A549 (cell line): ENCODE measurements around the gene FGFR4. TPM values are rescaled to one million over a fixed set of nuclear protein-coding genes. Genes with fewer than 3 reads are reported as not detected.

Source experiments
- ATAC-seq, 2 experiments: fragments of 200-7000 bp in 1 of 2; fragments of >200 bp in 1 of 2; cut with Nextera tagmentation in 1 of 2; cut with Tn5 transposase in 1 of 2; 3 replicates each; pipeline versions ENCODE4 v1.8.0 to v1.9.1; 2018 to 2020; ENCODE audit warnings: mild to moderate bottlenecking in 1 of 2, moderate library complexity in 1 of 2
- CTCF ChIA-PET: fragments of 300-600 bp; sonication (Branson Sonifier 250); formaldehyde crosslinking; extraction: SDS; loops from one replicate; lab custom pipeline; 2021; ENCODE audit warnings: antibody characterized with exemption, inconsistent platforms; lab: Yijun Ruan, JAX
- POLR2A ChIA-PET: fragments of 350-600 bp; formaldehyde crosslinking; extraction: SDS; loops from one replicate; lab custom pipeline; 2021; ENCODE audit warnings: antibody characterized with exemption, inconsistent platforms; lab: Yijun Ruan, JAX
- DNase-seq, 2 experiments: peaks; one replicate each; pipeline versions ENCODE4 v3.0.0 to v3.0.0-alpha.2; 2011 to 2016; ENCODE audit warnings: low read depth in 1 of 2, low spot score in 1 of 2
- FAIRE-seq: peaks from 2 replicates; lab custom pipeline; 2011; peaks lifted over from hg19 to GRCh38; lab: Jason Lieb, UNC
- H3K27ac ChIP-seq, 2 experiments: fragments of >200 bp; sonication (Bioruptor Twin); formaldehyde crosslinking; 3 replicates each; pipeline ENCODE4 v1.5.1; 2016 to 2017
- H3K4me1 ChIP-seq: fragments of >200 bp; sonication (Bioruptor Twin); formaldehyde crosslinking; 3 replicates; pipeline ENCODE4 v1.6.1; 2016
- H3K4me2 ChIP-seq: fragments of >200 bp; sonication (Bioruptor Twin); formaldehyde crosslinking; 3 replicates; pipeline ENCODE4 v1.6.1; 2016
- H3K4me3 ChIP-seq: fragments of >200 bp; sonication (Bioruptor Twin); formaldehyde crosslinking; 3 replicates; pipeline ENCODE4 v1.5.1; 2016
- H3K9me3 ChIP-seq: fragments of >200 bp; sonication (Bioruptor Twin); formaldehyde crosslinking; 3 replicates; pipeline ENCODE4 v1.6.1; 2016
- BHLHE40 ChIP-seq: IDR thresholded peaks from 2 replicates; pipeline ENCODE4 v1.6.1; 2012; ENCODE audit warnings: low read depth, low read length, inconsistent platforms
- CBX2 ChIP-seq: fragments of 200-600 bp; sonication (generic); IDR thresholded peaks from 2 replicates; pipeline ENCODE4 v1.6.1; 2016; ENCODE audit warnings: low read depth, mild to moderate bottlenecking, borderline replicate concordance
- CBX8 ChIP-seq: fragments of 200-600 bp; sonication (generic); IDR thresholded peaks from 2 replicates; pipeline ENCODE4 v1.6.1; 2016
- CEBPB ChIP-seq, 2 experiments: fragments of >200 bp in 1 of 2; sonication (Bioruptor Twin) in 1 of 2; formaldehyde crosslinking in 1 of 2; IDR thresholded peaks; 2 replicates each; pipeline ENCODE4 v1.6.1; 2012 to 2016
- FOSL2 ChIP-seq, 2 experiments: fragments of 450-650 bp in 1 of 2; fragments of >200 bp in 1 of 2; sonication (Bioruptor Twin) in 1 of 2; formaldehyde crosslinking; IDR thresholded peaks; 2 replicates each; pipeline versions ENCODE4 v1.5.0 to v1.6.1; 2016 to 2020; ENCODE audit warnings: mild to moderate bottlenecking in 1 of 2, moderate library complexity in 1 of 2
- HEYL ChIP-seq: fragments of 250-450 bp; sonication (Bioruptor Pico); IDR thresholded peaks from 2 replicates; pipeline ENCODE4 v1.8.0; 2021; ENCODE audit warnings: mild to moderate bottlenecking, moderate library complexity
- JUNB ChIP-seq: fragments of >200 bp; sonication (Bioruptor Twin); formaldehyde crosslinking; IDR thresholded peaks from 2 replicates; pipeline ENCODE4 v1.6.1; 2016
- KDM5A ChIP-seq: fragments of 200-600 bp; sonication (generic); IDR thresholded peaks from 2 replicates; pipeline ENCODE4 v1.6.1; 2016; ENCODE audit warnings: antibody characterized with exemption, mild to moderate bottlenecking
- MAFK ChIP-seq: fragments of 450-650 bp; IDR thresholded peaks from 2 replicates; pipeline ENCODE4 v1.6.1; 2014; ENCODE audit not compliant: partially characterized antibody
- NFE2L2 ChIP-seq: fragments of 150-350 bp; conservative IDR thresholded peaks from 2 replicates; pipeline ENCODE4 v1.6.1; 2014; ENCODE audit warnings: low read length
- NPAS2 ChIP-seq: fragments of 250-450 bp; sonication (Bioruptor Pico); IDR thresholded peaks from 2 replicates; pipeline ENCODE4 v1.8.0; 2022; ENCODE audit warnings: mild to moderate bottlenecking, moderate library complexity, borderline replicate concordance
- RAD21 ChIP-seq, 2 experiments: fragments of >200 bp in 1 of 2; sonication (Bioruptor Twin) in 1 of 2; formaldehyde crosslinking in 1 of 2; IDR thresholded peaks in 1 of 2; conservative IDR thresholded peaks in 1 of 2; 2 replicates in 1 of 2; 3 replicates in 1 of 2; pipeline ENCODE4 v1.6.1; 2012 to 2018; ENCODE audit warnings: inconsistent platforms in 1 of 2
- RFX5 ChIP-seq: fragments of 450-650 bp; IDR thresholded peaks from 2 replicates; pipeline ENCODE4 v1.7.1; 2014; ENCODE audit warnings: antibody characterized with exemption, mild to moderate bottlenecking, moderate library complexity
- SMC3 ChIP-seq: fragments of >200 bp; sonication (Bioruptor Twin); formaldehyde crosslinking; IDR thresholded peaks from 3 replicates; pipeline ENCODE4 v1.6.1; 2018; ENCODE audit warnings: inconsistent platforms
- TFCP2L1 ChIP-seq: fragments of 250-450 bp; sonication (Bioruptor Pico); IDR thresholded peaks from 2 replicates; pipeline ENCODE4 v1.5.0; 2021; ENCODE audit warnings: mild to moderate bottlenecking
- TP53 ChIP-seq: fragments of 250-450 bp; sonication (Bioruptor Pico); IDR thresholded peaks from 2 replicates; pipeline ENCODE4 v1.5.0; 2021; ENCODE audit warnings: mild to moderate bottlenecking, moderate library complexity
- ZC3H11A ChIP-seq: fragments of 450-650 bp; IDR thresholded peaks from 2 replicates; pipeline ENCODE4 v1.6.1; 2014; ENCODE audit warnings: antibody characterized with exemption, mild to moderate bottlenecking
- ZFP36 ChIP-seq: fragments of 450-650 bp; IDR thresholded peaks from 2 replicates; pipeline ENCODE4 v1.6.1; 2014; ENCODE audit warnings: borderline replicate concordance; ENCODE audit not compliant: partially characterized antibody
- ZNF302 ChIP-seq: fragments of 250-450 bp; sonication (Bioruptor Pico); IDR thresholded peaks from 2 replicates; pipeline ENCODE4 v1.9.0; 2021; ENCODE audit warnings: inconsistent platforms, mild to moderate bottlenecking, moderate library complexity
- WGBS: methylation state at CpG from one replicate; pipeline ENCODE4 v1.1.6; 2017; ENCODE audit errors: missing lambda C conversion rate; 5-methylcytosine and 5-hydroxymethylcytosine counted together
- polyA plus RNA-seq, 4 experiments: library from polyadenylated mRNA; depleted of rRNA in 3 of 4; stranded (reverse); fragments of >200 nt; fragmentation: RNase III in 1 of 4; extraction: RNeasy Plus Mini Kit Qiagen cat#74134 plus additional on column Dnase treatment in 1 of 4; gene quantifications; 2 replicates in 3 of 4; 3 replicates in 1 of 4; pipeline ENCODE4 v1.2.3, GENCODE V29; 2011 to 2017
- TF ChIP-seq, protein P1 (sequence below): fragments of >200 bp; sonication (Bioruptor Twin); formaldehyde crosslinking; IDR thresholded peaks from 3 replicates; pipeline ENCODE4 v1.6.1; 2016
- TF ChIP-seq, protein P2 (sequence below): IDR thresholded peaks from 2 replicates; pipeline ENCODE4 v1.6.1; 2012
- TF ChIP-seq, protein P3 (sequence below): fragments of 250-450 bp; sonication (Bioruptor Pico); IDR thresholded peaks from 2 replicates; pipeline ENCODE4 v1.5.0; 2021; ENCODE audit warnings: mild to moderate bottlenecking, moderate library complexity, borderline replicate concordance
- TF ChIP-seq, protein P4 (sequence below): fragments of 450-650 bp; IDR thresholded peaks from 2 replicates; pipeline ENCODE4 v1.6.1; 2014; ENCODE audit warnings: antibody characterized with exemption

Gene FGFR4
- polyA plus RNA-seq, 2 of the 4 experiments (the other 2 are of a cell fraction), result 31.8 to 45.2 TPM

DNA sequence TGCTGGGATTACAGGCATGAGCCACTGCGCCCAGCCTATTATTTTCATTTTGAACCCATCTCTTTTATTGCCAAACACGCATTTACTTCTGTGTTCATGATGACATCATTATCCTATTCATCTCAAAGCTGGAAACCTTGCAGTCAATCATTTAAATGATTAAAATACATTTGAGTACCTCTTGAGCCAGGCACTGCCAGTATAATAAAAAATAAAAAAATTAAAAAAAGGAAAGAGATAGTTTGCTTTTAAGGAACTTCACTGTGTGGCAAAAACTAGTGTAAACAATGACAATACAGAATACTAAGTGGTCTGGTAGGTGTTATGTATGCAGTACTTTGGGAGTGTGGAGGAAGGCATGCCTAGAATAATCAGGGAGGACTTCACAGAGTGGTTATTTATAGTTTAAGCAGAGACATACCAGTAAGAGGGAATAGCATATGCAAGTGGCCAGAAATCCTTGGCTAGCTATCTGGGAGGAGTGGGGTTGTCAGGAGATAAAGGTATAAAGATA, 55.4 kb downstream of the FGFR4 start (continued):
- no peak for TF ChIP-seq ZNF302 (CRISPR knock-in tag)
- TF ChIP-seq NFE2L2, result no peak
- TF ChIP-seq, protein P1, sequence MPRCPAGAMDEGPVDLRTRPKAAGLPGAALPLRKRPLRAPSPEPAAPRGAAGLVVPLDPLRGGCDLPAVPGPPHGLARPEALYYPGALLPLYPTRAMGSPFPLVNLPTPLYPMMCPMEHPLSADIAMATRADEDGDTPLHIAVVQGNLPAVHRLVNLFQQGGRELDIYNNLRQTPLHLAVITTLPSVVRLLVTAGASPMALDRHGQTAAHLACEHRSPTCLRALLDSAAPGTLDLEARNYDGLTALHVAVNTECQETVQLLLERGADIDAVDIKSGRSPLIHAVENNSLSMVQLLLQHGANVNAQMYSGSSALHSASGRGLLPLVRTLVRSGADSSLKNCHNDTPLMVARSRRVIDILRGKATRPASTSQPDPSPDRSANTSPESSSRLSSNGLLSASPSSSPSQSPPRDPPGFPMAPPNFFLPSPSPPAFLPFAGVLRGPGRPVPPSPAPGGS, result no peak
- TF ChIP-seq, all 56 proteins: peak for 0

DNA sequence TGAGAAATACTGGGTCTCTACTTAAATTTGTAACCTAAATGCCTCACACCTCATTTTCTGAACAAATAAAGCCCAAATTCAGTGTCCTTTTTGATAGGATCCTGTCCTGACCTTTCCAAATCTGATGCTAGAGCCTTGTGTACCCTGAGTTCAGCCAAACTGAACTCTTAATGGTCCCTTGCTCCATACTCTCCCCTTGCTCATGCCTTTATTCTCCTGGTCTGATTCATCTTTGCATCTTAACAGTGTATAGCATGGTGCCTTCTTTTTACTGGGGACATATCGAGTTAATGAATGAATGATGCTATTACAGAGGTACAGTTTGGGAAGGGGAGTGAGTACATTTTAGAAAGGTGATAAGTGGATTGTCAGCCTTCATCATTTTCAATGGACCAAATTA, 56.1 kb downstream of the FGFR4 start:
- H3K4me3 ChIP-seq, result no peak overlapping the region
- peaks cover 12% of the 10 kb centered on the region; the same call in 2 of the 3 replicates for H3K4me1 ChIP-seq
- ChIA-PET POLR2A (no interaction called here), CTCF (interaction anchor here (1.6 kb wide), 1 partner anchor 28 kb away, joined by 3 read pairs; no protein-coding TSS in a partner anchor)
- WGBS, result 86% methylated on average over 1 of the region's 1 CpG
- TF ChIP-seq CBX2, result no peak
- TF ChIP-seq SMC3, result no peak
- TF ChIP-seq BHLHE40, result no peak
- TF ChIP-seq TFCP2L1, result no peak
- no peak for TF ChIP-seq NFE2L2
- TF ChIP-seq CBX8, result no peak
- TF ChIP-seq NPAS2 (CRISPR knock-in tag), result no peak
- no peak for TF ChIP-seq RFX5
- TF ChIP-seq MAFK, result no peak
- H3K9me3 ChIP-seq, result no peaks in the 10 kb centered on the region
- H3K4me2 ChIP-seq, result no peak overlapping the region
- ATAC-seq (no peak), DNase-seq (no peak), FAIRE-seq (no peak)
- H3K27ac ChIP-seq, result no peak overlapping the region

DNA sequence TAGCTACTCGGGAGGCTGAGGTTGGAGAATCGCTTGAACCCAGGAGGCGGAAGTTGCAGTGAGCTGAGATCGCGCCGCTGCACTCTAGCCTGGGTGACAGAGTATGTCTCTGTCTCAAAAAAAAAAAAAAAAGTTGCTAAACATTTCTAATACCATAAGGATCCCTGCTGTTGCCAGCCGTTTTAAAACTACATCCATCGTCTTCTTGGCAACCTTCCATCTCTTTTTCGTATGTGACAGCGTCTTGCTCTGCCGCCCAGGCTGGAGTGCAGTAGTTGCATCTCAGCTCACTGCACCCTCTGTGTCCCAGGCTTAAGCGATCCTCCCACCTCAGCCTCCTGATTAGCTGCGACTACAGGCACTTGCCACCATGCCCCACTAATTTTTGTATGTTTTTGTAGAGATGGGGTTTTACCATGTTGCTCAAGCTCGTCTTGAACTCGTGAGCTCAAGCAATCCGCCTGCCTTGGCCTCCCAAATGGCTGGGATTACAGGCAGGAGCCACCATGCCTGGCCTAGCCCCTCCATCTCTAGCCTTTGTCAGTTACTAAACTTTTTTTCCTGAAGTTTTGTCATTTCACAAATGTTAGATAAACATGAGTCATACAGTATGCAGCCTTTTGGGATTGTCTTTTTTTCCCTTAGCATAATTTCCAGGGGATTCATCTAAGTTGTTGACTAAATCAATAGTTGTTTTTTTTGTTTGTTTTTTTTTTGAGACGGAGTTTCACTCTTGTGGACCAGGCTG, 60.4 kb downstream of the FGFR4 start:
- no peak for TF ChIP-seq TP53 (CRISPR knock-in tag)
- peak; percentile 64 for TF ChIP-seq ZFP36
- TF ChIP-seq, protein P2, sequence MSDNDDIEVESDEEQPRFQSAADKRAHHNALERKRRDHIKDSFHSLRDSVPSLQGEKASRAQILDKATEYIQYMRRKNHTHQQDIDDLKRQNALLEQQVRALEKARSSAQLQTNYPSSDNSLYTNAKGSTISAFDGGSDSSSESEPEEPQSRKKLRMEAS, result no peak
- TF ChIP-seq, protein P3, sequence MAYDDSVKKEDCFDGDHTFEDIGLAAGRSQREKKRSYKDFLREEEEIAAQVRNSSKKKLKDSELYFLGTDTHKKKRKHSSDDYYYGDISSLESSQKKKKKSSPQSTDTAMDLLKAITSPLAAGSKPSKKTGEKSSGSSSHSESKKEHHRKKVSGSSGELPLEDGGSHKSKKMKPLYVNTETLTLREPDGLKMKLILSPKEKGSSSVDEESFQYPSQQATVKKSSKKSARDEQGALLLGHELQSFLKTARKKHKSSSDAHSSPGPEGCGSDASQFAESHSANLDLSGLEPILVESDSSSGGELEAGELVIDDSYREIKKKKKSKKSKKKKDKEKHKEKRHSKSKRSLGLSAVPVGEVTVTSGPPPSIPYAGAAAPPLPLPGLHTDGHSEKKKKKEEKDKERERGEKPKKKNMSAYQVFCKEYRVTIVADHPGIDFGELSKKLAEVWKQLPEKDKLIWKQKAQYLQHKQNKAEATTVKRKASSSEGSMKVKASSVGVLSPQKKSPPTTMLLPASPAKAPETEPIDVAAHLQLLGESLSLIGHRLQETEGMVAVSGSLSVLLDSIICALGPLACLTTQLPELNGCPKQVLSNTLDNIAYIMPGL (CRISPR knock-in tag), result no peak
- no peak for TF ChIP-seq JUNB
- TF ChIP-seq KDM5A, result no peak
- TF ChIP-seq CEBPB (IDR thresholded peaks at IDR 0.05), result no peak
- TF ChIP-seq HEYL (CRISPR knock-in tag), result no peak
- TF ChIP-seq MAFK, result no peak
- no peak for TF ChIP-seq FOSL2 (IDR thresholded peaks at IDR 0.05)
- peak; percentile 66 for TF ChIP-seq FOSL2 (CRISPR knock-in tag; IDR thresholded peaks at IDR 0.05)
- TF ChIP-seq, protein P1, result no peak
- TF ChIP-seq BHLHE40, result no peak
- TF ChIP-seq, protein P4, sequence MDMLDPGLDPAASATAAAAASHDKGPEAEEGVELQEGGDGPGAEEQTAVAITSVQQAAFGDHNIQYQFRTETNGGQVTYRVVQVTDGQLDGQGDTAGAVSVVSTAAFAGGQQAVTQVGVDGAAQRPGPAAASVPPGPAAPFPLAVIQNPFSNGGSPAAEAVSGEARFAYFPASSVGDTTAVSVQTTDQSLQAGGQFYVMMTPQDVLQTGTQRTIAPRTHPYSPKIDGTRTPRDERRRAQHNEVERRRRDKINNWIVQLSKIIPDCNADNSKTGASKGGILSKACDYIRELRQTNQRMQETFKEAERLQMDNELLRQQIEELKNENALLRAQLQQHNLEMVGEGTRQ, result no peak
- no peak for TF ChIP-seq RAD21 (conservative IDR thresholded peaks at IDR 0.05 in 1 of 2, IDR thresholded peaks at IDR 0.05 in 1 of 2)
- no peak for TF ChIP-seq ZC3H11A
- TF ChIP-seq, all 56 proteins: peak for 2
- peaks cover 12% of the 10 kb centered on the region; the same call in 2 of the 3 replicates for H3K4me1 ChIP-seq
- ChIA-PET POLR2A (interaction anchor here (0.7 kb wide), 1 partner anchor 155 kb away, joined by 4 read pairs; no protein-coding TSS in a partner anchor), CTCF (interaction anchor here (0.6 to 2.6 kb wide), 4 partner anchors 13 to 38 kb away, joined by 3 to 9 read pairs (median 3); no protein-coding TSS in a partner anchor)
- 86% methylated on average over 17 of the region's 17 CpGs for WGBS
- H3K4me2 ChIP-seq, result no peak overlapping the region
- H3K9me3 ChIP-seq, result no peaks in the 10 kb centered on the region
- H3K4me3 ChIP-seq, result no peak overlapping the region
- DNase-seq (no peak), FAIRE-seq (no peak), ATAC-seq (peak in 1 of 2 experiments; percentile 43; a peak in 1 of 6 replicates)
- H3K27ac ChIP-seq, result 0 out of 6 replicates have a peak overlapping the region, but pooled peaks of 1 of the 2 experiments have one; percentile 17
